Aorta (tissue), 5 donors: ENCODE measurements around the gene NR2F1-AS1. TPM values are rescaled to one million over a fixed set of nuclear protein-coding genes. Genes with fewer than 3 reads are reported as not detected.

Source experiments
- ATAC-seq: fragments of 200-7000 bp; cut with Tn5 transposase; one replicate; pipeline ENCODE4 v1.9.1; 2022; ENCODE audit warnings: moderate library complexity; ENCODE audit not compliant: low FRiP score
- DNase-seq, 2 donors: peaks; one replicate each; pipeline ENCODE4 v3.0.0-alpha.2; 2020
- H3K27ac ChIP-seq, 2 donors: one replicate each; pipeline ENCODE4 v1.5.1; 2013; ENCODE audit warnings: low read length in 2 of 2, mild to moderate bottlenecking in 2 of 2, moderate library complexity in 2 of 2, control low read depth in 1 of 2, inconsistent platforms in 1 of 2, low read depth in 1 of 2
- H3K27me3 ChIP-seq, 2 donors: one replicate each; pipeline ENCODE4 v1.6.1; 2013; ENCODE audit warnings: control low read depth in 1 of 2, low read length in 1 of 2, mild to moderate bottlenecking in 1 of 2, moderate library complexity in 1 of 2; ENCODE audit not compliant: insufficient read depth in 2 of 2, control insufficient read depth in 1 of 2
- H3K36me3 ChIP-seq, 2 donors: one replicate each; pipeline ENCODE4 v1.6.1; 2013; ENCODE audit warnings: control low read depth in 1 of 2, low read length in 1 of 2, mild to moderate bottlenecking in 1 of 2; ENCODE audit not compliant: insufficient read depth in 2 of 2, control insufficient read depth in 1 of 2
- H3K4me1 ChIP-seq, 2 donors: one replicate each; pipeline ENCODE4 v1.6.1; 2013; ENCODE audit warnings: low read length in 2 of 2, control low read depth in 1 of 2, mild to moderate bottlenecking in 1 of 2, moderate library complexity in 1 of 2; ENCODE audit not compliant: insufficient read depth in 2 of 2, control insufficient read depth in 1 of 2
- H3K4me3 ChIP-seq, 2 donors: one replicate each; pipeline ENCODE4 v1.5.1; 2013; ENCODE audit warnings: low read length in 2 of 2, control low read depth in 1 of 2, mild to moderate bottlenecking in 1 of 2
- H3K9me3 ChIP-seq: one replicate; pipeline ENCODE4 v1.6.1; 2013; ENCODE audit warnings: mild to moderate bottlenecking, low read length; ENCODE audit not compliant: control insufficient read depth
- WGBS, 2 donors: extraction: QIAGEN DNeasy Blood & Tissue Kit; methylation state at CpG; one replicate each; pipeline ENCODE4 v1.1.7; 2013; 5-methylcytosine and 5-hydroxymethylcytosine counted together
- intact Hi-C, 2 donors: fragments of 100-400 bp; cut with DNase I; formaldehyde crosslinking; loops; one replicate each; pipeline versions ENCODE4 v1.14.2 to v1.15.0; 2022
- polyA plus RNA-seq, 2 donors: library from polyadenylated mRNA; stranded (reverse); fragments of 200-250 nt; gene quantifications; one replicate each; pipeline ENCODE4 v1.2.3, GENCODE V29; 2013
- total RNA-seq, 2 donors: library from RNA; stranded (reverse); fragmentation: NEBNext Ultra II Directional; extraction: Animal tissue kit (Norgen Biotek cat#: 25700); gene quantifications; one replicate each; pipeline ENCODE4 v1.2.1, GENCODE V29; 2021
- donor health status: healthy with polysubstance abuse.
- donor health status: Bipolar disorder and iron deficiency.
- donor health status: DM: no; HTN: no; CAD: no.
- donor health status: DM: no; HTN: no; CAD: no.
- donor health status: DM: yes; HTN: yes; CAD: no.

NR2F1-AS1 gene
- total and polyA plus RNA-seq, 4 donors, result 0.08 to 16.8 (median 5.2) TPM

DNA sequence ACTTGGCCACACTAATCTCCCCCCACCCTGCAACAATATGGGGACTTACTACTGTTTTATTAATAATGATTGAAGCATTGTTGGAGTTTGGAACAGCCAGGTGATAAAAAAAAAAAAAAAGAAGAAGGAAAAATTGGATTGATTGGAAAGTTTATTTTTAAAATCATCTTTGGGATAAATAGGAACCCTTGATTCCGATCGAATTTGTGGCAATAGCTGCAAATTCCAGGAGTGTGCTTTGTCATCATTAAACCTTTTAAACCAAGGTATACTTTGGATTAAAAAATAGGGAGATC, 1.1 kb upstream of the NR2F1-AS1 start:
- DNase-seq (no peak), ATAC-seq (no peak)
- H3K27me3 ChIP-seq, result no peaks in the 10 kb centered on the region
- no peaks in the 10 kb centered on the region for H3K36me3 ChIP-seq
- no peak overlapping the region for H3K27ac ChIP-seq
- 3% methylated on average over 2 of the region's 2 CpGs for WGBS, 2 donors
- intact Hi-C loops, result loop anchor here (5.0 kb wide), 1 partner anchor 220 kb away; no protein-coding TSS in a partner anchor
- H3K4me1 ChIP-seq, result no peaks in the 10 kb centered on the region
- no peaks in the 10 kb centered on the region for H3K9me3 ChIP-seq
- H3K4me3 ChIP-seq, result no peak overlapping the region

DNA sequence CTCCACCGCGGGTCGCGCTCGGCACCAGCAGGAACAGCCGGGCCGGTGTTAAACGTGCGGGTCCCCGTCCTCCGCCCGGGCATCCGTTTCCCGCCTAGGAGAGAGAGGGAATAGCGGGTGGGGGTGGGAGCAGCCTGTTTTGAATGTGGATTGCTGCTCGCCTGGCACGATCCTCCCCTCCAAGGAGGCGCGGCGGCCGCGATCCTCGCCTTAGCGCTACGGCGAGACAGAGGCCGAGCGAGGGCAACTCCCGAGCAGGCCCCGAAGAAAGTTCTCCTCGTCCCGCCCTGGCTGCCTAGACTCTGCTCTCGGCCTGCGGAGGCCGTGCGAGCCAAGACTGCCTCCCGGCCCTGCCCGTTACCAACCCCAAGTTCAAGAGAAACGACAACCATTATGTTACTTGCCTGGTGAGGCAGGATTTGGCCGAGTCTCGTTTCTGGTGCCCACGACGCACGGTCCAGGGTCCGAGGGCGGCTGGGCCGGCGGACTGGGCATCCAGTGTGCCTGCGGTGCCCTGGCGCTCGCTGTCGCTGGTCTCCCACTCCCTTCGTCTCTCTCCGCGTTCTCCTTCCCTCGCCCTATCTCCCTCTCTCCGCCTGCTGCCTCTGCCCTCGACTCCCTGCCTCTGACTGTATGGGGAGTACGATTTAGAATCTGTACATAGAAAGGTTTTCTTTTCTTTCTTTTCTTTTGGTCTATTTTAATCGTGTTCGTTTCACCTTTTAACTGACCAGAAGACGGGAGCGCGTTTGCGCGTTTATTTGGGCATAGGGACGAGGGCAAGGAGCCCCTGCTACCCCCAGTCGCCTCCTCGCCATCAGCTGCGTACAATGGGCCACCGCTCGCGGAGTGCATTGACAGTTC, 724 bp downstream of the NR2F1-AS1 start:
- WGBS, 2 donors, result 0 to 1% methylated on average over 69 to 73 of the region's 73 CpGs
- H3K27ac ChIP-seq, result no peak overlapping the region
- intact Hi-C loops, result loop anchor here (5.0 kb wide), 1 partner anchor 222 kb away; no protein-coding TSS in a partner anchor

DNA sequence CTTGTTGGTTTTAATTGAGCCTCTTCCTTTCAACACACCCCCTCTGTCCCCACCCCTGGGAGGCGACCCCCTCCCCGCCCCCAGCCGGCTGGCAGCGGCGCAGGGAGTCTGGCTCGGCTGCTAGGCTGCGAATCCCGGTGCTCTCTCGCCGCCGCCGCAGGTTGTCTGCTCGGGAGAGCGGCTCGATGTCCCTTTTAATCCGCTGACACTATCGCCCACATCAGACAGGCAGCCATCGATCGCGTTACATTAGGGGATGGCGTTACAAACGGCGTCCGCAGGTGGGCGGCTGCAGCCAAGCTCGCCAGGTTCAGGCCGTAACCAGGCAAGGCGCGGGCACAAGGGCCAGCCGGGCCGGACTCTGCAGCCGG, 1.3 kb downstream of the NR2F1-AS1 start:
- H3K4me3 ChIP-seq, result peak overlapping the region; percentile 0 to 45
- intact Hi-C loops, result loop anchor here (5.0 kb wide), 1 partner anchor 223 kb away; no protein-coding TSS in a partner anchor
- no peaks in the 10 kb centered on the region for H3K36me3 ChIP-seq
- H3K27me3 ChIP-seq, result no peaks in the 10 kb centered on the region
- no peak overlapping the region for H3K27ac ChIP-seq
- no peaks in the 10 kb centered on the region for H3K9me3 ChIP-seq
- no peaks in the 10 kb centered on the region for H3K4me1 ChIP-seq
- 1 to 2% methylated on average over 32 of the region's 32 CpGs for WGBS, 2 donors
- ATAC-seq, result no peak
- DNase-seq, result peak; percentile 54 to 77

More for the DNA sequence above, 724 bp downstream of the NR2F1-AS1 start:
- H3K9me3 ChIP-seq, result no peaks in the 10 kb centered on the region
- DNase-seq (peak; percentile 52 to 79), ATAC-seq (peak; percentile 38)
- no peaks in the 10 kb centered on the region for H3K4me1 ChIP-seq
- H3K36me3 ChIP-seq, result no peaks in the 10 kb centered on the region
- H3K27me3 ChIP-seq, result no peaks in the 10 kb centered on the region
- H3K4me3 ChIP-seq, result peak overlapping the region; percentile 45 to 57

DNA sequence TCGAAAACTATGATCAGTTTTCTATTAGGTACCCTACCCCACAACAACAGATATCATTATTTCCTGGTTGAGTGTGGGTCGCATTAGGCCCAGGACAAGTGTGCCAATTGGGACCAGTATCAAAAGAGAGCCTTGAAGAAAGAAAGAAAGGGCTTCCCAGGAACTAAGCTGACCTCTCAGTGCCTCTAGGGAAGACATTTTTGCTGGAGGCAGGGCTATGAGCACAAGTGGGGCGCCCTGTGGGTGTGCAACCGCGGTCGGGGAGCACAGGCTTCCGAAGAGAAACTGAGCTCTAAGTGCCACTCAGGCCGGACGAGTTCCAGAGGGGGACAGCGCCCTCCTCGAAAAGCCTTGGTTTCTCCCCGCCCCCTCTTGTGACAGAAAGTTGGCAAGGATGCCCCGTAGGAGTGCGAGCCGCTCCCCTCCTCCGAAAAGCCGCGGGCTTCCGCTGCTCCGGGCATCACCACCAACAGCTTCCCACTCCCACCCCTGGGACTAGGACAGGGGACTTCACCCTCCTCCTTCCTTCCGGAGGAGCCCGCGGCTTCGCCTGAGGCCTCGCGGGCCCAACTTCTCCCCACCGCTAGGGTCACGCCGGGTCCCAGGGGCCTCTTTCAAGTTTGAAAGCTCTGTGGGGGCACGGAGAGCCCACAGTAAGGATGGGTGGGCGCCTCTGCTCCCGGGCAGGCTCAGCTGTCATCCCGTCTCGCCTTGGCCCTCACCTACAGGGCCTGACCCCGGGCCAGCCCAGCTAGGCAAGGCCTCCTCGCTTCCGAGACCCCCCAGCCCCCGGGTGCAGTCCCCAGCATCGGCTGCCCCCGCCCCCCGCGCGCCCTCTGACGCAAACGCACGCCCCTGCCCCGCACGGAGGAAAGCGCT, 2.0 kb downstream of the NR2F1-AS1 start:
- WGBS, 2 donors, result 17 to 18% methylated on average over 45 to 49 of the region's 49 CpGs
- ATAC-seq (peak; percentile 20), DNase-seq (peak; percentile 57 to 77)
- H3K27me3 ChIP-seq, result no peaks in the 10 kb centered on the region
- intact Hi-C loops, result no loop called here
- no peaks in the 10 kb centered on the region for H3K36me3 ChIP-seq
- no peak overlapping the region for H3K27ac ChIP-seq
- peak overlapping the region; percentile 0 to 45 for H3K4me3 ChIP-seq
- no peaks in the 10 kb centered on the region for H3K9me3 ChIP-seq
- no peaks in the 10 kb centered on the region for H3K4me1 ChIP-seq

DNA sequence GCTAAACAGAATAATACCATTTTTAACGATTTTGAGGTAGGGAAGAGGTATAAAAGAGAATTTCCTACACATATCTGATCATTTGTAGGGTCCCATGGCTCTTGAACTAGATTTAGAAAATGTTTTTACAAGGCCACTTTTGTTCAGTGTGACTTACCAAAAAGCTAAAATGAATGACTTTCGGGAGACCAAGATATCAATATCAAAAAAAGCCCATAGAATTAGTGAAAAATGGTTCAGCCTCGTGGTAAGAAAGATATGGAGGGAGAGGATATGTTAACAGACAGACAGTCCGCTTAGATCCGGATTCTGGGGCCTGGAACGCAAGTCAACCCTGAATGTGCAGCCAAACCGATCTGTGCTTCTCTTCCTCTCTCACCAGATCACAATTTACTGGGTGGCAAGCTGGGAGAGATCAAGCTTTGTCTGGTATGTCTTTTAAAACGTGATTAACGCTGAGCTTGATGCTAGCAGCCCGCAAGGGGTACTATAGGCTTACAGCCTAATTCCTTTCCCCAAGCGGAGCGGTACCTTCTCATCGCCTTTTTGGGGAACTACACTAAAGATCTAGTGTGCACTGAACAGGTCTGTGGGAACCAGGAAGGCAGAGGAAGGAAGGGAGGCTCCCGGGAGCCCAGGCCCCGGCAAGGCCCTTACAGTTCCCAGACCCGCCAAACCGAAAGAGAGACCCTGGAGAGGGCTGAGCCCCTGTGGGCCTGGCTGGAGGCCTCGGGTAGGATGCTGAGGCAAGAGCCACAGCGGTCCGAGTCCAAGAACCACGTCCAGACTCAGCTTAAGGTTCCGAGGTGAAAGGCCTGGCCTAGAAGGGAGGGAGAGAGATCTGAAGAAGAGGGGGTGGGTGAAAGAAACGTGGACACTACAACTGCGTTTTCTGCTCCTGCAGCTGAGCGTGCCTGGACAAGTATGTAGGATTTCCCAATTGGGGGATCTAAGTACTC, 2.9 kb downstream of the NR2F1-AS1 start:
- Histone ChIP-seq H3K36me3 (no peaks in the 10 kb centered on the region), H3K27ac (no peak overlapping the region), H3K27me3 (no peaks in the 10 kb centered on the region), H3K4me1 (no peaks in the 10 kb centered on the region), H3K4me3 (no peak overlapping the region), H3K9me3 (no peaks in the 10 kb centered on the region)
- DNase-seq (no peak), ATAC-seq (no peak)
- 92 to 94% methylated on average over 25 of the region's 25 CpGs for WGBS, 2 donors
- intact Hi-C loops, result no loop called here

DNA sequence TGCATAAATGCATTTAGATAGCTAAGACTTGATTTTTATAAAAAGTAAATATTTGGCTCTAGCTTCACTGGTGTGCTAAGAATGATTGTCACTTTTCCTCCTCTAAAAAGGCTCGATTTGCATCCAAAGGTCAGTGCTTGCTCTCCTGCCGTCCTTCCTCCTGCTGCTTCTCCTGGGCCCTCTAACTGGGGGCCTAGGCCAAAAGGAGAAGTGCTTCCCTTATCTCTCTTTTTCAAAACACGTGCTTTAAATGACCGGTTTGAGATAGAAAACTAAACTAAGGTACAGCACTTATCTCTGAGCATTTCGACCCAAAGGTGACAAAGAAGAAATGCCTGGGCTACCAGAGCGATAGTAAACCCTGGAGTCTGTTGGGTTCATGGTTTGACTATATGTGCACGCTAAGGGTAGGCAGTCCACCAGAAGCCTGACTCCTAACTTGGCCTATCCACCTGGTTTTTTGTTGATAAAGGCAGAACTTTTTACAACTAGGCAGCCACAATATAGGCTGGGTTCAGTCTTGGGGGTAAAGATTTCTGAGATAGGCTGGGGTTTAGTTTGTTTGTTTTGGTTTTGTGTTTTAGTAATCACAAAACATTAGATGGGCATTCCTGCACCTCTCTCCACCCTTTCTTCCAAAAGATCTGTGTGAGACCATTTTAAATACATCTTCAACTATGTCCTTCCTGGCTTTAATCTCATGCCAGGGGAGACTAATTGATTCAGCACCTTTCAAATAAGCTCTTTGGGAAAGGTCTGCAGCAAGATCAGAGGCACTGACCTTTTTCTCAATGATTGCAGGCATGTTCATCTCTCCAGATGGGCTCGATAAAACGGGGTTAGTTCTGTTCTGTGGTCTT, 3.8 kb downstream of the NR2F1-AS1 start:
- 86 to 90% methylated on average over 9 of the region's 9 CpGs for WGBS, 2 donors
- Histone ChIP-seq H3K27ac (no peak overlapping the region), H3K4me1 (no peaks in the 10 kb centered on the region), H3K9me3 (no peaks in the 10 kb centered on the region), H3K4me3 (no peak overlapping the region), H3K36me3 (no peaks in the 10 kb centered on the region), H3K27me3 (no peaks in the 10 kb centered on the region)
- no peak for ATAC-seq
- intact Hi-C loops, result no loop called here
- DNase-seq, result no peak

DNA sequence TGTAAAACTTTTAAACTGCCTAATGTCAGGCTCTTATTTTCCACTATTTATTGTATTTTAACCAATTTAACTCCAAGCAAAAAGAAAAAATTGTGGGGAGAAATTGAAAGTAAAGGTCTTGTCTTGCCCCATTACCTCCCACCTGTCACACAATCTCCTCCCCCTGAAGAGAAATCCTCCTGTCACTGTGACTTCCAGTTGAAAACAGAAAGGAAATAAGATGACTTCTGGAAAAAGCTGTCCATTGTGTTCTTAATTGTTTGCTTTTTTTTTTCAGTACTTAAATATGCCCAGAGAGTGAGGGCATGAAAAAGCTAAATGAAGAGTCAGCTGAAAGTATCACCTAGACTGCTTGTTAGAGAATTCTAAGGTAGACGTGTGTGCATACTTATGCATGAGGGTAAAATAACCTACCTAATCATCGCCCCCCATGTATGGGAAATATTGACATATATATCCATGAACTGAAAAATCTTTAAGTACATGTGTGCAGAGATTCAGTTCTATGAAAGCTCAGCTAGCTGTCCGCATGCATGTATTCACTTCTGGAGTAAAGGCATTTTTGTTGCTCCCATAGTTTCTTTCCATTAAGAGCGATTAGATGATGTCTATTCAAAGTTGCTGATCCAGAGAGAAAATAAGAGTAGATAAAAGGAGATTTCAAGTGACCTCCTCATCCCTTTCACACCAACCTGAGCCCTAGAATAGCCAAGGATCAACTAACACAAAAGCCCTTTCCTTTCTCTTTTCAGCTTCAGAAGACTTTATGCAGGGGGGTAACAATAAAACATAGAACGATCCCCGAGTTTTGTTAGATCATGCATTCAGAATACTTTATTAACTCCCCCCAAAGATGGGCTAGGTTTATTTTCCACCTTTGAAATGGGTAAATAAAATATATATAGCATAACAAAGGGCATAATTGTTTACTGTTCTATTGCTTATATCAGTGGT, 5.3 kb downstream of the NR2F1-AS1 start:
- 77 to 82% methylated on average over 6 of the region's 6 CpGs for WGBS, 2 donors
- no peaks in the 10 kb centered on the region for H3K27me3 ChIP-seq
- no peak overlapping the region for H3K27ac ChIP-seq
- no peak for DNase-seq
- no peaks in the 10 kb centered on the region for H3K4me1 ChIP-seq
- H3K9me3 ChIP-seq, result no peaks in the 10 kb centered on the region
- no peaks in the 10 kb centered on the region for H3K36me3 ChIP-seq
- no peak overlapping the region for H3K4me3 ChIP-seq
- intact Hi-C loops, result no loop called here
- no peak for ATAC-seq
